ENCODE data around the gene CLASP2. TPM values are rescaled to one million over a fixed set of nuclear protein-coding genes. Genes with fewer than 3 reads are reported as not detected.
"Not testable (repeated sequence)": the region's sequence is repeated elsewhere in the genome, so short reads cannot be mapped to it uniquely, and the experiment has no call there.

CLASP2 gene
- total and polyA plus RNA-seq, 2 experiments from 2014 or later = 38.7 to 112 TPM

GRCh38 chr3:33473813-33474212, 244.2 kb downstream of the CLASP2 start:
- H3K4me1 ChIP-seq (ENCODE audit: low read depth) = no peaks in the 10 kb centered on the region

GRCh38 chr3:33467786-33468185, 250.3 kb downstream of the CLASP2 start:
- Histone ChIP-seq H3K4me1 (ENCODE audit: low read depth) (no peaks in the 10 kb centered on the region), H3K27me3 (no peaks in the 10 kb centered on the region), H3K9me3 (ENCODE audit: low read depth) (no peaks in the 10 kb centered on the region), H3K4me3 (no peak overlapping the region), H3K36me3 (no peaks in the 10 kb centered on the region), H3K27ac (no peak overlapping the region)
- DNase-seq (ENCODE audit: low read depth in 1 of 2, low spot score in 1 of 2) = peak in 1 of 2 donors; percentile 11
- TF ChIP-seq, protein P1, sequence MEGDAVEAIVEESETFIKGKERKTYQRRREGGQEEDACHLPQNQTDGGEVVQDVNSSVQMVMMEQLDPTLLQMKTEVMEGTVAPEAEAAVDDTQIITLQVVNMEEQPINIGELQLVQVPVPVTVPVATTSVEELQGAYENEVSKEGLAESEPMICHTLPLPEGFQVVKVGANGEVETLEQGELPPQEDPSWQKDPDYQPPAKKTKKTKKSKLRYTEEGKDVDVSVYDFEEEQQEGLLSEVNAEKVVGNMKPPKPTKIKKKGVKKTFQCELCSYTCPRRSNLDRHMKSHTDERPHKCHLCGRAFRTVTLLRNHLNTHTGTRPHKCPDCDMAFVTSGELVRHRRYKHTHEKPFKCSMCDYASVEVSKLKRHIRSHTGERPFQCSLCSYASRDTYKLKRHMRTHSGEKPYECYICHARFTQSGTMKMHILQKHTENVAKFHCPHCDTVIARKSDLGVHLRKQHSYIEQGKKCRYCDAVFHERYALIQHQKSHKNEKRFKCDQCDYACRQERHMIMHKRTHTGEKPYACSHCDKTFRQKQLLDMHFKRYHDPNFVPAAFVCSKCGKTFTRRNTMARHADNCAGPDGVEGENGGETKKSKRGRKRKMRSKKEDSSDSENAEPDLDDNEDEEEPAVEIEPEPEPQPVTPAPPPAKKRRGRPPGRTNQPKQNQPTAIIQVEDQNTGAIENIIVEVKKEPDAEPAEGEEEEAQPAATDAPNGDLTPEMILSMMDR (IDR thresholded peaks at IDR 0.05; ENCODE audit: low read depth, low read length) = no peak

More at GRCh38 chr3:33473813-33474212, 244.2 kb downstream of the CLASP2 start:
- no peak overlapping the region for H3K27ac ChIP-seq
- H3K9me3 ChIP-seq (ENCODE audit: low read depth) = no peaks in the 10 kb centered on the region
- no peaks in the 10 kb centered on the region for H3K36me3 ChIP-seq
- H3K27me3 ChIP-seq = no peaks in the 10 kb centered on the region
- no peak overlapping the region for H3K4me3 ChIP-seq
- no peak for DNase-seq (ENCODE audit: low read depth in 1 of 2, low spot score in 1 of 2)
- TF ChIP-seq, protein P1 (IDR thresholded peaks at IDR 0.05; ENCODE audit: low read depth, low read length) = no peak

DNA sequence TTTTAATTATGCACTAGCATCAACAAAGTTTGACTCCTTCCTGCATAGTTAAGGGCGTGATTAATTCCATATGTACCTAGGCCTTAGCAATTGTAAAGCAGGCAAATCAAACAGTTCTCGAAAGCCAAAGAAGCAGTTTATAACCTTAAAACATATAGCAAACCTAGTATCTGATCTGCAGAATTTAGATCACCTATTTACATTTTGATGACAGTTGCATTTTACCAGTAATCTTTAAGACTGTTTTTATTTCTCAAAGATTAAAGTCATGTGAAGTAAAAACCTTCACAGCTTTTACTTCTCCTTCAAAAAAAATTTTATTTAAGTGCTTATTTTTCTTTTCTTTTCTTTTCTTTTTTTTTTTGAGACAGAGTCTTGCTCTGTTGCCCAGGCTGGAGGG, 257.0 kb downstream of the CLASP2 start:
- no peak for DNase-seq (ENCODE audit: low read depth in 1 of 2, low spot score in 1 of 2)
- H3K36me3 ChIP-seq = no peaks in the 10 kb centered on the region
- no peaks in the 10 kb centered on the region for H3K9me3 ChIP-seq (ENCODE audit: low read depth)
- TF ChIP-seq, protein P1 (IDR thresholded peaks at IDR 0.05; ENCODE audit: low read depth, low read length) = no peak
- H3K4me1 ChIP-seq (ENCODE audit: low read depth) = no peaks in the 10 kb centered on the region
- no peak overlapping the region for H3K27ac ChIP-seq
- no peaks in the 10 kb centered on the region for H3K27me3 ChIP-seq
- no peak overlapping the region for H3K4me3 ChIP-seq

DNA sequence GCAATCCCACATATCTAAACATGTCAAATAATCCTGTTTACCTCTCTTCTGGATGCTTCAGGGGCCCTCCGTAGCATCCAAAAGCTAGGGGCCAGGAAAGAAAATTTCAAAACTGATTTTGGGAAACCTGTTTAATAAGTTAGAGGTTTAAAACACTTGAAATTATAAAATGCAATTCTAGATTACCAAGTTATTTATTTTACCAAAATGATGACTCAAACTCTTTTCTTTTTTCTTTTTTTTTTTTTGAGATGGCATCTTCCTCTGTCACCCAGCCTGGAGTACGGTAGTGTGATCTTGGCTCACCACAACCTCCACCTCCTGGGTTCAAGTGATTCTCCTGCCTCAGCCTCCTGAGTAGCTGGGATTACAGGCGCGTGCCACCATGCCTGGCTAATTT, 258.5 kb downstream of the CLASP2 start:
- H3K9me3 ChIP-seq (ENCODE audit: low read depth); H3K36me3 ChIP-seq; H3K27ac ChIP-seq; H3K4me1 ChIP-seq (ENCODE audit: low read depth); H3K4me3 ChIP-seq; H3K27me3 ChIP-seq; DNase-seq (ENCODE audit: low read depth in 1 of 2, low spot score in 1 of 2): not testable (repeated sequence)

DNA sequence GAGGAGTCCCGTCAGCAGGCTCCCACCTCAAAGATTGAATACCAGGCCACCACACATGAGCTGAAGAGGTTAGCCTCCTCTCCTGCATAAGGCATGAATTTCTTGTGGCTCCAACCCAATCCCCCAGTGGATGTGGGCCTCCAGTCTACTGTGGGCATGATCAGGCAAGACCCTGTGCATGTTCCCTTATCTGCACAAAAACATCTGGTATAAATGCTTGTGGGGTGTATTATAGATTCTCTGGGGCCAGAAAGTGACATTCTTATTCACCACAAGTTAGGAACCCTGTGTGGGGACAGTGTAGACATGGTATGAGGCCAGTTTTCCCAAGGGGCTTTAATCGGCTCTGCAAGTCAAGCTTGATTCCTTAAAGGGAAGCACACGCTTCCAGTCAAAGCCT, 259.6 kb downstream of the CLASP2 start:
- Histone ChIP-seq H3K4me3 (no peak overlapping the region), H3K36me3 (no peaks in the 10 kb centered on the region), H3K4me1 (ENCODE audit: low read depth) (no peaks in the 10 kb centered on the region), H3K9me3 (ENCODE audit: low read depth) (no peaks in the 10 kb centered on the region), H3K27me3 (no peaks in the 10 kb centered on the region), H3K27ac (no peak overlapping the region)
- no peak for DNase-seq (ENCODE audit: low read depth in 1 of 2, low spot score in 1 of 2)
- TF ChIP-seq, protein P1 (IDR thresholded peaks at IDR 0.05; ENCODE audit: low read depth, low read length) = no peak

GRCh38 chr3:33456756-33457155, 261.3 kb downstream of the CLASP2 start:
- H3K27me3 ChIP-seq = no peaks in the 10 kb centered on the region
- no peaks in the 10 kb centered on the region for H3K4me1 ChIP-seq (ENCODE audit: low read depth)
- TF ChIP-seq, protein P1 (IDR thresholded peaks at IDR 0.05; ENCODE audit: low read depth, low read length) = no peak
- no peaks in the 10 kb centered on the region for H3K36me3 ChIP-seq
- no peak overlapping the region for H3K27ac ChIP-seq
- H3K9me3 ChIP-seq (ENCODE audit: low read depth) = no peaks in the 10 kb centered on the region
- H3K4me3 ChIP-seq = no peak overlapping the region
- no peak for DNase-seq (ENCODE audit: low read depth in 1 of 2, low spot score in 1 of 2)
